KMS-11 (cell line): ENCODE results near the gene SLC40A1.
A peak's percentile ranks its signal among the peaks of the same experiment; 100 is the strongest.

Source experiments
- H2AFZ ChIP-seq: fragments of 200-600 bp; sonication (generic); 2 replicates; pipeline ENCODE4 v1.6.1; 2016; ENCODE audit warnings: antibody characterized with exemption, mixed run types, low read depth
- H3K27ac ChIP-seq: fragments of 200-600 bp; sonication (generic); 2 replicates; pipeline ENCODE4 v1.6.1; 2016; ENCODE audit warnings: mild to moderate bottlenecking, mixed run types
- H3K27me3 ChIP-seq: fragments of 200-600 bp; sonication (generic); 2 replicates; pipeline ENCODE4 v1.6.1; 2017; ENCODE audit warnings: mild to moderate bottlenecking, low read depth, mixed run types, moderate library complexity; ENCODE audit not compliant: insufficient read depth
- H3K36me3 ChIP-seq: fragments of 200-600 bp; sonication (generic); 2 replicates; pipeline ENCODE4 v1.6.1; 2017; ENCODE audit warnings: mild to moderate bottlenecking, mixed run types; ENCODE audit not compliant: insufficient read depth
- H3K4me1 ChIP-seq: fragments of 200-600 bp; sonication (generic); 2 replicates; pipeline ENCODE4 v1.6.1; 2016; ENCODE audit warnings: mild to moderate bottlenecking, low read depth, mixed run types; ENCODE audit not compliant: poor library complexity, severe bottlenecking
- H3K4me2 ChIP-seq: fragments of 200-600 bp; sonication (generic); 2 replicates; pipeline ENCODE4 v1.7.0; 2016; ENCODE audit warnings: mild to moderate bottlenecking, mixed run types
- H3K4me3 ChIP-seq: fragments of 200-600 bp; sonication (generic); IDR thresholded peaks from 2 replicates; pipeline ENCODE4 v1.6.1; 2017; ENCODE audit warnings: low read depth, low read length, mixed read lengths; ENCODE audit not compliant: insufficient read depth
- H3K79me2 ChIP-seq: fragments of 200-600 bp; sonication (generic); 2 replicates; pipeline ENCODE4 v1.6.1; 2016; ENCODE audit warnings: low read depth, mixed run types; ENCODE audit not compliant: insufficient read depth
- H3K9ac ChIP-seq: fragments of 200-600 bp; sonication (generic); 2 replicates; pipeline ENCODE4 v1.6.1; 2016; ENCODE audit warnings: mild to moderate bottlenecking, mixed run types
- H4K20me1 ChIP-seq: fragments of 200-600 bp; sonication (generic); 2 replicates; pipeline ENCODE4 v1.6.1; 2016; ENCODE audit warnings: mild to moderate bottlenecking, mixed run types; ENCODE audit not compliant: insufficient read depth
- CTCF ChIP-seq: fragments of 200-600 bp; sonication (generic); conservative IDR thresholded peaks from 2 replicates; pipeline ENCODE4 v1.6.1; 2017; ENCODE audit warnings: low read depth, mild to moderate bottlenecking, antibody characterized with exemption, low read length, moderate library complexity, mixed read lengths

Gene SLC40A1

GRCh38 chr2:189543367-189543766 is 37.2 kb downstream of the SLC40A1 start:
- Histone ChIP-seq H3K9ac (no peak overlapping the region), H3K79me2 (no peaks in the 10 kb centered on the region), H2AFZ (peak overlapping the region; percentile 39; the same call in 1 of the 2 replicates), H4K20me1 (no peaks in the 10 kb centered on the region), H3K36me3 (no peaks in the 10 kb centered on the region), H3K4me1 (peaks cover 37% of the 10 kb centered on the region), H3K4me3 (no peak overlapping the region), H3K27ac (peak overlapping the region; percentile 55), H3K27me3 (no peaks in the 10 kb centered on the region), H3K4me2 (peak overlapping the region; percentile 53; the same call in 1 of the 2 replicates)
- TF ChIP-seq CTCF: no peak

GRCh38 chr2:189542145-189542882 is 38.3 kb downstream of the SLC40A1 start:
- Histone ChIP-seq H3K4me1 (peaks cover 35% of the 10 kb centered on the region), H3K4me3 (no peak overlapping the region), H3K9ac (no peak overlapping the region)

GRCh38 chr2:189541591-189541990 is 39.0 kb downstream of the SLC40A1 start:
- no peak overlapping the region for H3K4me3 ChIP-seq
- H3K4me1 ChIP-seq: peaks cover 35% of the 10 kb centered on the region
- no peak for TF ChIP-seq CTCF
- H3K79me2 ChIP-seq: no peaks in the 10 kb centered on the region
- no peak overlapping the region for H3K9ac ChIP-seq
- no peaks in the 10 kb centered on the region for H3K36me3 ChIP-seq
- no peak overlapping the region for H3K27ac ChIP-seq
- no peak overlapping the region for H2AFZ ChIP-seq
- H3K4me2 ChIP-seq: no peak overlapping the region
- H4K20me1 ChIP-seq: no peaks in the 10 kb centered on the region
- no peaks in the 10 kb centered on the region for H3K27me3 ChIP-seq

More at GRCh38 chr2:189542145-189542882, 38.3 kb downstream of the SLC40A1 start:
- TF ChIP-seq CTCF: no peak
- no peak overlapping the region for H3K4me2 ChIP-seq
- no peak overlapping the region for H3K27ac ChIP-seq
- H3K79me2 ChIP-seq: no peaks in the 10 kb centered on the region
- H3K27me3 ChIP-seq: no peaks in the 10 kb centered on the region
- no peak overlapping the region for H2AFZ ChIP-seq
- no peaks in the 10 kb centered on the region for H4K20me1 ChIP-seq
- H3K36me3 ChIP-seq: no peaks in the 10 kb centered on the region

- TF ChIP-seq CTCF: no peak
- Histone ChIP-seq H3K4me1 (peaks cover 28% of the 10 kb centered on the region), H3K9ac (no peak overlapping the region)
Measured at GRCh38 chr2:189540551-189540950, 40.0 kb downstream of the SLC40A1 start.

More at GRCh38 chr2:189540551-189540950, 40.0 kb downstream of the SLC40A1 start:
- Histone ChIP-seq H3K4me3 (no peak overlapping the region), H3K36me3 (no peaks in the 10 kb centered on the region), H3K4me2 (no peak overlapping the region), H3K27ac (no peak overlapping the region), H2AFZ (no peak overlapping the region), H4K20me1 (no peaks in the 10 kb centered on the region), H3K79me2 (no peaks in the 10 kb centered on the region), H3K27me3 (no peaks in the 10 kb centered on the region)
